Sigmoid colon (tissue), 7 donors: ENCODE results near the gene FGL2. TPM values are rescaled to one million over a fixed set of nuclear protein-coding genes. Genes with fewer than 3 reads are reported as not detected.

ENCODE experiments used
- DNase-seq: peaks from one replicate; pipeline ENCODE4 v3.0.0-alpha.2; 2019
- H3K27ac ChIP-seq, 4 donors: fragments of 200-600 bp; sonication (generic); one replicate each; pipeline ENCODE4 v1.5.1; 2016 to 2019; ENCODE audit warnings: mild to moderate bottlenecking in 1 of 4
- H3K27me3 ChIP-seq, 3 donors: fragments of 200-600 bp; sonication (generic); one replicate each; pipeline ENCODE4 v1.5.1; 2019; ENCODE audit warnings: mild to moderate bottlenecking in 1 of 3
- H3K36me3 ChIP-seq, 4 donors: fragments of 200-600 bp; sonication (generic); one replicate each; pipeline ENCODE4 v1.5.1; 2016 to 2019
- H3K4me1 ChIP-seq, 4 donors: fragments of 200-600 bp; sonication (generic); one replicate each; pipeline ENCODE4 v1.5.1; 2017 to 2019
- H3K4me3 ChIP-seq, 4 donors: fragments of 200-600 bp; sonication (generic); one replicate each; pipeline ENCODE4 v1.5.1; 2017 to 2019; ENCODE audit warnings: mild to moderate bottlenecking in 2 of 4, moderate library complexity in 1 of 4
- H3K9me3 ChIP-seq, 4 donors: fragments of 200-600 bp in 3 of 4; sonication (generic) in 3 of 4; one replicate each; pipeline versions ENCODE4 v1.5.1 to v1.6.1; 2013 to 2019
- CTCF ChIP-seq, 4 experiments: fragments of 450-650 bp in 3 of 4; fragments of 200-600 bp in 1 of 4; IDR thresholded peaks; one replicate each; pipeline ENCODE4 v1.5.1; 2016 to 2019; ENCODE audit warnings: antibody characterized with exemption in 4 of 4, mild to moderate bottlenecking in 3 of 4, moderate library complexity in 2 of 4
- EP300 ChIP-seq, 4 donors: sonication (generic); formaldehyde crosslinking; IDR thresholded peaks; one replicate each; pipeline ENCODE4 v1.6.1; 2017; ENCODE audit warnings: antibody characterized with exemption in 4 of 4
- POLR2A ChIP-seq, 2 donors: fragments of 450-650 bp; IDR thresholded peaks; one replicate each; pipeline ENCODE4 v1.6.1; 2016; ENCODE audit warnings: antibody characterized with exemption in 2 of 2, mild to moderate bottlenecking in 2 of 2, moderate library complexity in 2 of 2
- POLR2AphosphoS5 ChIP-seq, 4 donors: sonication (generic); formaldehyde crosslinking; IDR thresholded peaks; one replicate each; pipeline ENCODE4 v1.6.1; 2017; ENCODE audit warnings: antibody characterized with exemption in 4 of 4
- WGBS, 2 donors: extraction: QIAGEN DNeasy Blood & Tissue Kit; methylation state at CpG; one replicate each; pipeline ENCODE4 v1.1.7; 2013; 5-methylcytosine and 5-hydroxymethylcytosine counted together
- intact Hi-C: fragments of 100-400 bp; cut with DNase I; formaldehyde crosslinking; loops from one replicate; pipeline ENCODE4 v1.15.1; 2023
- polyA plus RNA-seq, 3 donors: library from polyadenylated mRNA; stranded (reverse); fragments of 200-250 nt; gene quantifications; one replicate each; pipeline ENCODE4 v1.2.3, GENCODE V29; 2013
- total RNA-seq, 4 donors: library from RNA; depleted of rRNA; stranded (reverse); fragments of >200 nt; gene quantifications; one replicate each; pipeline ENCODE4 v1.1.0, GENCODE V29; 2016
- donor health status: healthy with polysubstance abuse.
- donor health status: Bipolar disorder and iron deficiency.
- donor health status: healthy.

Gene FGL2, protein sequence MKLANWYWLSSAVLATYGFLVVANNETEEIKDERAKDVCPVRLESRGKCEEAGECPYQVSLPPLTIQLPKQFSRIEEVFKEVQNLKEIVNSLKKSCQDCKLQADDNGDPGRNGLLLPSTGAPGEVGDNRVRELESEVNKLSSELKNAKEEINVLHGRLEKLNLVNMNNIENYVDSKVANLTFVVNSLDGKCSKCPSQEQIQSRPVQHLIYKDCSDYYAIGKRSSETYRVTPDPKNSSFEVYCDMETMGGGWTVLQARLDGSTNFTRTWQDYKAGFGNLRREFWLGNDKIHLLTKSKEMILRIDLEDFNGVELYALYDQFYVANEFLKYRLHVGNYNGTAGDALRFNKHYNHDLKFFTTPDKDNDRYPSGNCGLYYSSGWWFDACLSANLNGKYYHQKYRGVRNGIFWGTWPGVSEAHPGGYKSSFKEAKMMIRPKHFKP
- total RNA-seq (10 to 100 TPM; 64.8 to 97.4 (median 74.0) TPM), polyA plus RNA-seq (10 to 100 TPM; 15.0 to 73.8 (median 21.7) TPM)

DNA sequence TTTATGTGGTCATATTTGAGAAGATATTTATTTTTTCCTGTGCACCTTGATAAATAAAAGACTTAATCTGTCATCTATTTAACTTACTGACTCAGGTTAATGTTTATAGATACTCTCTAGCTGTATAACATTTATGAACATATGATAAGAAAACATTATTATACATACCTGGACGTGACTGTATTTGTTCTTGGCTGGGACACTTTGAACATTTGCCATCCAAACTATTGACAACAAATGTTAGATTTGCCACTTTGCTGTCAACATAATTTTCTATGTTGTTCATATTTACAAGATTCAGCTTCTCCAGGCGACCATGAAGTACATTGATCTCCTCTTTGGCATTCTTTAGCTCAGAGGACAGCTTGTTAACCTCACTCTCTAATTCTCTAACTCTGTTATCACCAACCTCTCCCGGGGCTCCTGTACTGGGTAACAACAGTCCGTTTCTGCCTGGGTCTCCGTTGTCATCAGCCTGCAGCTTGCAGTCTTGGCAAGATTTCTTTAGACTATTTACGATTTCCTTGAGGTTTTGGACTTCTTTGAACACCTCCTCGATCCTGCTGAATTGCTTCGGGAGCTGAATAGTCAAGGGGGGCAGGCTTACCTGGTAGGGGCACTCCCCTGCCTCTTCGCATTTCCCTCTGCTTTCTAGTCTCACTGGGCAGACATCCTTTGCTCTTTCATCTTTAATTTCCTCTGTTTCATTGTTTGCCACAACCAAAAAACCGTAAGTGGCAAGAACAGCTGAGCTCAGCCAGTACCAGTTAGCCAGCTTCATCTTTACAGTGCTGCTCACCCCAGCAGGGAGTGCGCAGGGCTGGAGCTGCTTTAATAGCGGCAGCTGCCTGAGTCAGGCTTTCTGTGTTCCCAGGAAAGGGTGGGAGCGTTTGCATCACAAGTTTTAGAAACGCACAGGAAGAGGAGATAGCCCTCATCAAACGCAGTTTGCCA lies at the start of gene FGL2:
TSS of gene FGL2 (minus strand) at position 807 of the 954 bp plus-strand sequence. CDS start at position 781, 26 bp downstream.
- Histone ChIP-seq H3K36me3 (no peaks in the 10 kb centered on the region), H3K4me1 (peaks cover 0 to 38% (median 19%) of the 10 kb centered on the region in 4 donors), H3K27ac (peak within 1 kb of the TSS; percentile 67 to 89 (median 80)), H3K27me3 (no peaks in the 10 kb centered on the region), H3K4me3 (peak within 1 kb of the TSS; percentile 45 to 62 (median 58)), H3K9me3 (no peaks in the 10 kb centered on the region)
- TF ChIP-seq POLR2A (IDR thresholded peaks at IDR 0.05) (peak in 1 of 2 donors; percentile 28), POLR2AphosphoS5 (IDR thresholded peaks at IDR 0.05) (peak; percentile 81 to 92 (median 88)), CTCF (IDR thresholded peaks at IDR 0.05) (no peak), EP300 (IDR thresholded peaks at IDR 0.05) (no peak)
- whole genome bisulfite sequencing, 2 donors: 2 to 8% methylated on average over 15 of the region's 15 CpGs
- peak; percentile 89 for DNase-seq
- intact Hi-C loops: no loop called here

- Histone ChIP-seq H3K9me3 (no peaks in the 10 kb centered on the region), H3K36me3 (no peaks in the 10 kb centered on the region), H3K27ac (no peak overlapping the region), H3K4me3 (no peak overlapping the region), H3K27me3 (no peaks in the 10 kb centered on the region), H3K4me1 (peaks cover 0 to 47% (median 35%) of the 10 kb centered on the region in 4 donors)
- WGBS, 2 donors: 91 to 93% methylated on average over 3 of the region's 3 CpGs
- no peak for DNase-seq
- TF ChIP-seq POLR2A (IDR thresholded peaks at IDR 0.05) (no peak), POLR2AphosphoS5 (IDR thresholded peaks at IDR 0.05) (no peak), CTCF (IDR thresholded peaks at IDR 0.05) (no peak), EP300 (IDR thresholded peaks at IDR 0.05) (no peak)
- intact Hi-C loops: loop anchor here (5.0 kb wide), 1 partner anchor 121 kb away; no protein-coding TSS in a partner anchor
Measured at GRCh38 chr7:77248154-77248553, 48.5 kb upstream of the FGL2 start.

DNA sequence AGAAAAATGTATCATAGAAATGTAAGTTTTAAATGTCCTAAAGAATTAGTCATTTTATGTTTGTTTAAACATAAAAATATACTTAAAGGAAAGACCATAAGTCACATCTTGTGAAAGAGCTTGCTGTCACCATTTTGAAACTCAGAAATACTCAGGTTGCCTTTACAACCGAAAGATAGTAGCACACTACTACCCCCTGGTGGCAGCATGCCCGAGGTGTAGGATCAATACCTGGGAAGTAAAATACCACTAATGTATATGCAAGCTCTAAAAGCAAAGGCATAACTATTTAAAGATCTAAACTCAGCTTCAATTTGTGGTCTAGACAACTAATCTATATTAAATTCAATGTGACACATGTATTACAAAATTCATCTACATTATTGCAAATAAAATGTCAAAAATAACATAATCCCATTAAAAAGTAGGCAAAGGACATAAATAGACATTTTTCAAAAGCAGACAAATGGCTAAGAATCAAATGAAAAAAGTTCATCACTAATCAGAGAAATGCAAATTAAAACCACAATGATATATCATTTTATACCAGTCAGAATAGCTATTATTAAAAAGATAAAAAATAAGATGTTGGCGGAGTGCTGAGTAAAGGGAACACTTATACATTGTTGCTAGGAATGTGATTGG lies 47.7 kb upstream of the FGL2 start:
- Histone ChIP-seq H3K9me3 (no peaks in the 10 kb centered on the region), H3K27me3 (no peaks in the 10 kb centered on the region), H3K27ac (no peak overlapping the region), H3K36me3 (no peaks in the 10 kb centered on the region), H3K4me1 (peaks cover 0 to 47% (median 40%) of the 10 kb centered on the region in 4 donors), H3K4me3 (no peak overlapping the region)
- WGBS, 2 donors: 34 to 36% methylated on average over 3 of the region's 3 CpGs
- TF ChIP-seq EP300 (IDR thresholded peaks at IDR 0.05): no peak
- TF ChIP-seq CTCF (IDR thresholded peaks at IDR 0.05): peak; percentile 53 to 72 (median 67)
- no peak for TF ChIP-seq POLR2AphosphoS5 (IDR thresholded peaks at IDR 0.05)
- no peak for TF ChIP-seq POLR2A (IDR thresholded peaks at IDR 0.05)
- DNase-seq: no peak
- intact Hi-C loops: loop anchor here (5.0 kb wide), 1 partner anchor 120 kb away; no protein-coding TSS in a partner anchor

DNA sequence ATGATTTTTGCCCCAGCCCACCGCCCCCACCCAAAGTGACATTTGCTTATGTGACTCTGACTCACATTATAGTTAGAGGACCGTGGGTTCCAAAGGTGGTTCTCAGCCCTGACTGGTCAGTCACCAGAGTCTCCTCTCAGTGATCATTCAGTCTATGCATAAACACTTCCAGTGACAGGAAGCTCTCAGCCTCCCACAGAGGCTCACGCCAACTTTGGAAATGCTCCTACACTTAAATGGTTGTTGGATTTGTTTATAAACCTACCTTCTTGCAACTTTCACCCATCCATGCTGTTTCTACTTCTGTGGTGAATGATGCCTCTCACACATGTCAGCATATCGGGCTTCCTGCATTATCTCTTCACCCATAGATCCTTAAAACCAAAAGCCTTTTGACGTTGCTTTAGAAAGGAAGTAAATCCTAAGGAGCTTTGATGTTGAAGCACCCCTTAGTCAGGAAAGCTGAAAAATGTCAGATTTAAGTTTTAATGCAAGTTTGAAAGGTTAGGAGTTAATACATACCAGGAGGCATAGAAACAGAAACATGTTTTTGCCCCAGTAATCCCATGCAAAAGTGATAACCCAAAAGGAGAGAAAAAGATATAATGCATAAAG lies 46.5 kb upstream of the FGL2 start:
- intact Hi-C loops: loop anchor here (5.0 kb wide), 1 partner anchor 119 kb away; no protein-coding TSS in a partner anchor
- H3K27ac ChIP-seq: peak overlapping the region; percentile 33 to 85 (median 66)
- no peaks in the 10 kb centered on the region for H3K9me3 ChIP-seq
- no peak overlapping the region for H3K4me3 ChIP-seq
- no peaks in the 10 kb centered on the region for H3K27me3 ChIP-seq
- no peak for TF ChIP-seq EP300 (IDR thresholded peaks at IDR 0.05)
- H3K36me3 ChIP-seq: no peaks in the 10 kb centered on the region
- DNase-seq: no peak
- peaks cover 0 to 56% (median 49%) of the 10 kb centered on the region in 4 donors for H3K4me1 ChIP-seq
- 77 to 78% methylated on average over 5 of the region's 5 CpGs for WGBS, 2 donors
